ENCODE results near the gene GPT2.

GPT2 gene

DNA sequence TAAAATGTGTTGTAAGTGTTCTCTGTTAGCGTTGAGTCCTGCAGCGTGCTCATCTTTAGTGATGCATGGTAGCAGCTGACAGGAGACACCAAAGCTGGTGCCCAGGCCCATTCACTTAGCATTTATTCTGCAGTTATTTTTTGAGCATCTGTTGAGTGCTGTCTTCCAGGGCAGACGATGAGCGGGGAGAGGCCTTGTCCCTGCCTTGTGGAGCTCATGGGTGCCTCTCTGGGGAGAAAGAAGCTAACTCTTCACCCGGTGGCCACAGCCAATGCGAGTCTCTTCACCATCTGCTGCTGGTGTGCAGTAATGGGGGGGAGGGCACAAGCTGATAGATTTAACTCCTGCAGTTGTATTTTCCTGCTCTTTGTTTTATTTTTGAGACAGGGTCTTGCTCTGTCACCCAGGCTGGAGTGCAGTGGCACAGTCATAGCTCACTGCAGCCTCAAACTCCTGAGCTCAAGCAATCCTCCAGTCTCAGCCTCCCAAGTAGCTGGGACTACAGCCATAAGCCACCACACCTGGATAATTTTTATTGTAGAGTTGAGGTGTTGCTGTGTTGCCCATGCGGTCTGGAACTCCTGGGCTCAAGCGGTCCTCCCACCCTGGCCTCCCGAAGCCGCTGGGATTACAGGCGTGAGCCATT lies 30.5 kb downstream of the GPT2 start:
- no peak overlapping the region for H3K4me3 ChIP-seq (ENCODE audit: low read length)
- TF ChIP-seq ZNF274 (IDR thresholded peaks at IDR 0.05; ENCODE audit: low read depth, low read length), result no peak

- no peak overlapping the region for H3K4me3 ChIP-seq (ENCODE audit: low read length)
- no peak for TF ChIP-seq ZNF274 (IDR thresholded peaks at IDR 0.05; ENCODE audit: low read depth, low read length)
Measured at GRCh38 chr16:46915483-46916025, 31.4 kb downstream of the GPT2 start.

- TF ChIP-seq ZNF274 (IDR thresholded peaks at IDR 0.05; ENCODE audit: low read depth, low read length), result no peak
- no peak overlapping the region for H3K4me3 ChIP-seq (ENCODE audit: low read length)
Measured at GRCh38 chr16:46916980-46917379, 32.8 kb downstream of the GPT2 start.

GRCh38 chr16:46918400-46918799 lies 34.2 kb downstream of the GPT2 start:
- TF ChIP-seq ZNF274 (IDR thresholded peaks at IDR 0.05; ENCODE audit: low read depth, low read length), result no peak
- H3K4me3 ChIP-seq (ENCODE audit: low read length), result no peak overlapping the region

- no peak for TF ChIP-seq ZNF274 (IDR thresholded peaks at IDR 0.05; ENCODE audit: low read depth, low read length)
- no peak overlapping the region; the same call in 1 of the 2 replicates for H3K4me3 ChIP-seq (ENCODE audit: low read length)
Measured at GRCh38 chr16:46918905-46919792, 35.0 kb downstream of the GPT2 start.

DNA sequence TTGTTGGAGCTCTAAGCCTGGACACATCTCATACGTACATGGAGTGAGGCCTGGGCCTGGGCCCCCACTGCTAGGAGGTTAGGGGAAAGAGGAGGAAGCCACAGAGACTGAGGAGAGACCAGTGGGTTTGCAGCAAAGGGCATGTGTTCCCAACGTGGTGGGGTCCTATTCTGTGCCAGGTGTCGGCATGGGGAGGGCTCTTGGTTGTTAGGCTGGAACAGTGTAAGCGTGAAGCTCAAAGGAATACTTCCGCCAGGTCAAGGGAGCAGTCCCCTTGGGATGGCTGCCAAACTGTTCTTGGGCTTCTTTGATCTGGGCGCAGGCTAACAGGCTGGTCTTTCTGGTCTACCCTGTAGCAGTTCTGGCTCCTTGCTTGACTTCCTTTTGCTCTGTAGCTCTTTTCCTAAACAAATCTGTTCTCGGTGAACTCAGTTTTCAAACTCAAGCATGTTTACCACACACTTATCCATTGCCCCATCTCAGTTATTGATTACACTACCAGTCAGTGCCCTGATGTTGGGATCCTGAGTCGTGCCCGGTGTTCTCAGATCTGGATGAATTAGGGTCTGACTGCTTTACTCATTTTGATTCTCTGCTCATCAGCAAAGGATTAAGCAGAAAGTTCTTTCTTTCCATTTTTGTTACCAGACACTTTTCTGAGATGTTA lies 36.4 kb downstream of the GPT2 start:
- no peak overlapping the region for H3K4me3 ChIP-seq (ENCODE audit: low read length)
- no peak for TF ChIP-seq ZNF274 (IDR thresholded peaks at IDR 0.05; ENCODE audit: low read depth, low read length)

DNA sequence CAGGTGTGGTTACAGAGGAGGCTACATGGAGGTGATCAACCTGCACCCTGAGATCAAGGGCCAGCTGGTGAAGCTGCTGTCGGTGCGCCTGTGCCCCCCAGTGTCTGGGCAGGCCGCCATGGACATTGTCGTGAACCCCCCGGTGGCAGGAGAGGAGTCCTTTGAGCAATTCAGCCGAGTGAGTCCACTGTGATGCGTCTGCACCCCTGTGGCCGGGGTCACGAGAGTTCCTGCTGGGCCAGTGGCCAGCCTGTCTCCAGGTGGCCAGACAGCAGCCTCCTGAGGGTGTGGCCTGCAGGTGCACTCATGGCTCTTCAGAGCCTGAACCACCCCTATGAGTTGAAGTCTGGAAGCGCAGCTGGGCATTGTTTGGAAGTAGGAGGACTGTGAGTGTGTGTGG lies 38.1 kb downstream of the GPT2 start:
- no peak overlapping the region for H3K4me3 ChIP-seq (ENCODE audit: low read length)
- TF ChIP-seq ZNF274 (IDR thresholded peaks at IDR 0.05; ENCODE audit: low read depth, low read length), result no peak

- TF ChIP-seq ZNF274 (IDR thresholded peaks at IDR 0.05; ENCODE audit: low read depth, low read length), result no peak
- no peak overlapping the region for H3K4me3 ChIP-seq (ENCODE audit: low read length)
Measured at GRCh38 chr16:46923513-46924295, 39.5 kb downstream of the GPT2 start.

DNA sequence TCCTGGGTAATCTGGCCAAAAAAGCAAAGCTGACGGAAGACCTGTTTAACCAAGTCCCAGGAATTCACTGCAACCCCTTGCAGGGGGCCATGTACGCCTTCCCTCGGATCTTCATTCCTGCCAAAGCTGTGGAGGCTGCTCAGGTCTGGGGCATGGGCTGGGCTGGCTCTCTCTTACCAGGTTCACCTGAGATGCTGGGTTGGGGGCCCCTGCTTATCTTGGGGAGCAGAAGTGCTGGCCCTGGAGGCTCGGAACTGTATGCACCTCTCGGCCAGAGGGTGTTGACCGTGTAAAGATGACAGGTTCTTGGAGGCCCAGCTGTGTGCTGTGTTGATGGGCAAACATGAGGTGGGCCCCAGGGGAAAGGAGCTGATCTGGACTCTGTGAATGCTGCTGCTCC lies 40.2 kb downstream of the GPT2 start:
- no peak overlapping the region for H3K4me3 ChIP-seq (ENCODE audit: low read length)
- no peak for TF ChIP-seq ZNF274 (IDR thresholded peaks at IDR 0.05; ENCODE audit: low read depth, low read length)

DNA sequence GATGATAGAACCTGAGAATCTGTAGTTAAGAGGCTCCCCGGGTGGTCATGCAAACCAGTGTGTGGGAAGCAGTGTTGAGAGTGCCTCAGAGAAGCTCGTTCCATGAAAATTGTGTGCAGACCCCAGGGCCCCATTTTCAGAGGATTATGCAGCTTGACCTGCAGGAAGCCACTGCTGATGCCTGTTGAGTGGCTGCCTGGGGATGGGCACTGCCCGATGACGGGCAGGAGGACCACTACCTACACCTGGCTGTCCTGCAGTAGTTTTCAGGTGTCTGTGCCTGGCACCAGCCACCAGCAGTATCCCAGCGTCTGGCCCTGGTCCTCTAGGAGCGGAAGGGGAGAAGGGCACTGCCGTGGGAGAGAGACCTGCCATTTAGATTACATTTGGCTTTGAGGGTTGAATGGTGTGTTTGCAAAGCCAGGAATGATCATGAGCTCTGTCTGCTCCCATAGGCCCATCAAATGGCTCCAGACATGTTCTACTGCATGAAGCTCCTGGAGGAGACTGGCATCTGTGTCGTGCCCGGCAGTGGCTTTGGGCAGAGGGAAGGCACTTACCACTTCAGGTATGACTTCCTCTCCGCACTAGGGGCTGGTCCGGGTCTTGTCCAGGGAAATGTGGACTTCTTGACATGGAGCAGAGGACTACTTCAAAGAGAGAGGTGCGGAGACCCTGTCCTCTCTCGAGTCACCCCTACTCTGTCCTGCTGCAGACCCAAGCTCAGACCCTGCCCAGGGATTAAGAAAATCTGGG lies 42.5 kb downstream of the GPT2 start:
- no peak overlapping the region for H3K4me3 ChIP-seq (ENCODE audit: low read length)
- no peak for TF ChIP-seq ZNF274 (IDR thresholded peaks at IDR 0.05; ENCODE audit: low read depth, low read length)

DNA sequence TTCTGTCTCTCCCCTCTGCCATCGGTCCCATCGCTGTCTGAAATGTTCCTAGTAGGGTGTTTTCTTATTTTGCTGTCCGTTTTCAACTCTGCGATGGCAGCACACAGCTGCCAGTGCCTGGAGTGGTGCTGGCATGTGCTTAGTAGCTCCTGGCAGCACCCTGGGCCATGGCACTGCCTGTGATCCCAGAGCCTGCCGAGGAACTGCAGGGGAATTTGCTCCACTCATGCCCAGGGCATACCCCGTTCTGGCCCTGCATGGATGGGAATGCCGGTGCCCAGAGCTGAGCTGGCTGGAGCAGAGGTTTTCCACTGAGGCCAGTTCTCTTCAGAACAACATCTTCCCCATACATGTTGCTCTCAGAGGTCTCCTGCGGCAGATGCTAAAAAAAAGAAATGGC lies 43.1 kb downstream of the GPT2 start:
- H3K4me3 ChIP-seq (ENCODE audit: low read length), result no peak overlapping the region
- no peak for TF ChIP-seq ZNF274 (IDR thresholded peaks at IDR 0.05; ENCODE audit: low read depth, low read length)

DNA sequence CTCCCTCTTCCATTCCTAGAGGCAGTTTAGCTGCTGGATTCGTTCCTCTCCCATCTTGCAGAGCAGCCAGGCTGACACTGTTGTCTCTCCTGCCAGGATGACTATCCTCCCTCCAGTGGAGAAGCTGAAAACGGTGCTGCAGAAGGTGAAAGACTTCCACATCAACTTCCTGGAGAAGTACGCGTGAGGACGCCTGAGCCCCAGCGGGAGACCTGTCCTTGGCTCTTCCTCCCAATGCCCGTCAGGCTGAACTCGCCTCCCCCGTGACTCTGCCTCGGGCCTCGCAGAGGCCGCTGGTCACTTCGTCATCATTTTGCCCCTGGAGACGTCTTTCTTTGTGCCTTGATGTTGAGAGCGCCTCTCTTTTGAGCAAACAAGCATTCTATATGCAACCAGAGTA lies 44.6 kb downstream of the GPT2 start:
- H3K4me3 ChIP-seq (ENCODE audit: low read length), result no peak overlapping the region
- TF ChIP-seq ZNF274 (IDR thresholded peaks at IDR 0.05; ENCODE audit: low read depth, low read length), result no peak
